Adrenal gland (tissue), 12 donors: ENCODE data around the gene PTDSS2. TPM values are rescaled to one million over a fixed set of nuclear protein-coding genes. Genes with fewer than 3 reads are reported as not detected.

ENCODE experiments used
- DNase-seq, 7 donors: peaks; one replicate each; pipeline ENCODE4 v3.0.0-alpha.2; 2019 to 2020
- H3K27ac ChIP-seq, 5 donors: fragments of 200-600 bp; sonication (generic) in 4 of 5; 1 replicate in 3 of 5; 2 replicates in 2 of 5; pipeline versions ENCODE4 v1.5.1 to v1.8.0; 2016 to 2020; ENCODE audit warnings: mild to moderate bottlenecking in 1 of 5
- H3K27me3 ChIP-seq: fragments of 200-600 bp; 2 replicates; pipeline ENCODE4 v1.8.0; 2021
- H3K36me3 ChIP-seq, 2 donors: fragments of 200-600 bp; replicated peaks in 1 of 2; 1 replicate in 1 of 2; 2 replicates in 1 of 2; pipeline versions ENCODE4 v1.5.1 to v1.8.0; 2018 to 2022
- H3K4me1 ChIP-seq, 2 donors: fragments of 200-600 bp; replicated peaks in 1 of 2; 1 replicate in 1 of 2; 2 replicates in 1 of 2; pipeline versions ENCODE4 v1.5.1 to v1.8.0; 2018 to 2021
- H3K4me3 ChIP-seq, 4 donors: fragments of 200-600 bp; sonication (generic) in 3 of 4; one replicate each; pipeline ENCODE4 v1.5.1; 2016 to 2018
- H3K9me3 ChIP-seq, 3 donors: fragments of 200-600 bp; sonication (generic) in 1 of 3; replicated peaks in 1 of 3; 1 replicate in 2 of 3; 2 replicates in 1 of 3; pipeline versions ENCODE4 v1.5.1 to v1.8.0; 2016 to 2021
- POLR2A ChIP-seq, 2 donors: fragments of 450-650 bp; IDR thresholded peaks; one replicate each; pipeline ENCODE4 v1.6.1; 2017; ENCODE audit warnings: antibody characterized with exemption in 2 of 2, mild to moderate bottlenecking in 2 of 2, moderate library complexity in 1 of 2
- WGBS, 4 donors: extraction: QIAGEN DNeasy Blood & Tissue Kit in 2 of 4; methylation state at CpG; one replicate each; pipeline versions ENCODE4 v1.1.5 to v1.1.7; 2013 to 2017; 5-methylcytosine and 5-hydroxymethylcytosine counted together
- intact Hi-C, 2 donors: fragments of 100-400 bp; cut with DNase I; formaldehyde crosslinking; loops; one replicate each; pipeline versions ENCODE4 v1.14.1 to v1.15.0; 2022 to 2023
- polyA plus RNA-seq, 3 donors: library from polyadenylated mRNA; stranded (reverse); fragments of 200-250 nt in 2 of 3; fragments of 350-450 nt in 1 of 3; fragmentation: Illumina TruSeq in 1 of 3; extraction: RNeasy Lipid Tissue Mini Kit (QIAGEN cat#74804) in 1 of 3; gene quantifications; one replicate each; pipeline ENCODE4 v1.2.3, GENCODE V29; 2013 to 2014
- total RNA-seq, 9 donors: library from RNA; depleted of rRNA in 4 of 9; stranded (reverse); fragments of >200 nt in 4 of 9; fragments of 120-200 nt in 1 of 9; fragmentation: NEBNext Ultra II Directional in 1 of 9; extraction: Animal tissue kit (Norgen Biotek cat#: 25700) in 1 of 9; gene quantifications; one replicate each; pipeline versions ENCODE4 v1.1.0 to v1.2.4, GENCODE V29; 2013 to 2023
- TF ChIP-seq, protein P1 (sequence below), 6 experiments: fragments of 450-650 bp in 4 of 6; fragments of 200-600 bp in 2 of 6; sonication (generic) in 1 of 6; IDR thresholded peaks; 1 replicate in 5 of 6; 2 replicates in 1 of 6; pipeline versions ENCODE4 v1.5.1 to v1.8.0; 2016 to 2021; ENCODE audit warnings: antibody characterized with exemption in 6 of 6, mild to moderate bottlenecking in 2 of 6, moderate library complexity in 1 of 6
- donor health status: healthy with polysubstance abuse.
- donor health status: Bipolar disorder and iron deficiency.
- donor health status: DM: yes; HTN: yes; CAD: no.
- donor health status: DM: no; HTN: no; CAD: no.
- donor health status: DM: no; HTN: no; CAD: no.
- donor health status: DM: yes; HTN: yes; CAD: no.

Gene PTDSS2
- total and polyA plus RNA-seq, 12 donors: 11.0 to 109 (median 44.7) TPM

DNA sequence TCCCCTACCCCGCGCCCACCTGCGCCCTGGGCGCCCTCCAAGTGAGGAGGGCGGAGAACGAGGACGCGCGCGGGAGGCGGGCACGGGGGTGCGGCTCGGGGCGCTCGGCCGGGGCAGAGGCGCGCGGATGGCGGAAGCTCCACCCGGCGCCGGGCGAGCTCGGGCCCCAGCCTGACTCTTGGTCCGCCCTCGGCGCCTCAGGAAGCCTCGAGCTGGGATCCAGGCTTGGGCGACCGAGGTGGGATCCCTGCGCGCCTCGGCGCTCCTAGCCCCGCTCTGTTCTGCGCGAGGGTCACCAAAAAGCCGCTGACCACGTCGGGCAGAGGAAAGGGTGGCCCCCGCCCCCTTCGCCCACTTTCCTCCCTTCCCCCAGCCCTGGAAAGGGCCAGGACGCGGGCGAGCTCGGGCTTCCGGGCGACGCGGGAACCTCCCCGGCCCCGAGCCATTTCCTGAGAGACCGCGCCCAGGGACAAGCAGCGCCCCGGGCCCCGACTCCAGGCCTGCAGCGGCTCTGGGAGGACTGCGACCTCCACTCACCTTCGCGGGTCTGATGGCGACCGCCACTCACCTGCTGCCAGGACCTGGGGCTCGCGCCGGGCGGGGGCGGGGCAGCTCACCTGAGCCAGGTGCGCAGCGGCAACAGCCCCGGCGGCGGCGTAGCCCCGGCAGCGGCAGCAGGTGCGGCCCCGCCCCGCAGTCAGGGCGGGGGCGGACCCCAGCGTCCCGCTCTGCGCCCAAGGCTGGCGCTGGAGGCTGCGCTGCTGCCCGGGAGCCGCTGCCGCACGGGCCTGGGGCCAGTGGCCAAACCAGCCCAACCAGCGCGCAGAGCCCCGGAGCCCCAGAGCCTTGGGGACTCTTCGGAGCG, 33.1 kb upstream of the PTDSS2 start:
- H3K9me3 ChIP-seq: no peaks in the 10 kb centered on the region
- intact Hi-C loops: no loop called here
- H3K27ac ChIP-seq: peak overlapping the region in 3 of 5 donors; percentile 20 to 74 (median 27)
- WGBS, 4 donors: 0 to 2% (median 1%) methylated on average over 27 to 94 of the region's 97 CpGs; no CpG with 5 or more reads in 1 of the 4 donors
- H3K36me3 ChIP-seq: no peaks in the 10 kb centered on the region
- H3K27me3 ChIP-seq: peaks cover 42% of the 10 kb centered on the region
- TF ChIP-seq POLR2A (IDR thresholded peaks at IDR 0.05): no peak
- TF ChIP-seq, protein P1, sequence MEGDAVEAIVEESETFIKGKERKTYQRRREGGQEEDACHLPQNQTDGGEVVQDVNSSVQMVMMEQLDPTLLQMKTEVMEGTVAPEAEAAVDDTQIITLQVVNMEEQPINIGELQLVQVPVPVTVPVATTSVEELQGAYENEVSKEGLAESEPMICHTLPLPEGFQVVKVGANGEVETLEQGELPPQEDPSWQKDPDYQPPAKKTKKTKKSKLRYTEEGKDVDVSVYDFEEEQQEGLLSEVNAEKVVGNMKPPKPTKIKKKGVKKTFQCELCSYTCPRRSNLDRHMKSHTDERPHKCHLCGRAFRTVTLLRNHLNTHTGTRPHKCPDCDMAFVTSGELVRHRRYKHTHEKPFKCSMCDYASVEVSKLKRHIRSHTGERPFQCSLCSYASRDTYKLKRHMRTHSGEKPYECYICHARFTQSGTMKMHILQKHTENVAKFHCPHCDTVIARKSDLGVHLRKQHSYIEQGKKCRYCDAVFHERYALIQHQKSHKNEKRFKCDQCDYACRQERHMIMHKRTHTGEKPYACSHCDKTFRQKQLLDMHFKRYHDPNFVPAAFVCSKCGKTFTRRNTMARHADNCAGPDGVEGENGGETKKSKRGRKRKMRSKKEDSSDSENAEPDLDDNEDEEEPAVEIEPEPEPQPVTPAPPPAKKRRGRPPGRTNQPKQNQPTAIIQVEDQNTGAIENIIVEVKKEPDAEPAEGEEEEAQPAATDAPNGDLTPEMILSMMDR (IDR thresholded peaks at IDR 0.05): no peak
- peak overlapping the region in 2 of 4 donors; percentile 18 to 54 for H3K4me3 ChIP-seq
- no peak for DNase-seq
- no peaks in the 10 kb centered on the region for H3K4me1 ChIP-seq

DNA sequence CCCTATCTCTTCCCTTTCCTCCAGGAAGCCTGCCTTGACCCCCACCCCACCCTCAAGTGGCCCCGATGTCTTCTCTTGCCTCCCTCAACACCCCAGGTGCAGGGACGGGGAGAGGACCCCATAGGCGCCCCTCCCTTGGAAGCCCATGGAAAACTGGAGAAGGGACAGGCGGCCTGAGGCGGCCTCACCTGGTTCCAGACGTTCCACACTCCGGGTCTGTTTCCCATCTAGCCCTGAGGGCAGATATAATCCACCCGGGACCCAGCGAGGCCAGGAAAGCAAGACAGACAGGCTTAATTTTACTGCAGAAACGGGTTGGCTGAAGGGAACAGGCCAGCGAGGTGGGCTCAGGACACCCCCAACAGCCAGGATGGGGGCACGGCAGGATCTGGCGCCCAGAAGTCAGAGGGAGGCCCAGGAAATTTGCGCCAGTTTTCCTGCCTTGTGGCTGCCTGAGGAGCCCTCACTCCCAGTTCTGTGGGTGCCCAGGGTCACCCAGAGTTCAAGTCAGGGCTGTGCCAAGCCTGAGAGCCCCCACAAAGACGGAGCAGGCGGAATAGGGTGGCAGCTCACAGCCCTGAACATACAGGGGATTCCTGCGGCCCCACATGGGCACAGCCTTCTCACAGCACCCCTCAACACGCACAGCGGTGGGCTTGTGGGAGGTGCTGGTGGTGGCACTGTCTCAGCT, 32.3 kb upstream of the PTDSS2 start:
- no peaks in the 10 kb centered on the region for H3K9me3 ChIP-seq
- peaks cover 42% of the 10 kb centered on the region for H3K27me3 ChIP-seq
- TF ChIP-seq POLR2A (IDR thresholded peaks at IDR 0.05): no peak
- TF ChIP-seq, protein P1 (IDR thresholded peaks at IDR 0.05): no peak
- H3K27ac ChIP-seq: no peak overlapping the region
- DNase-seq: no peak
- 53 to 55% (median 54%) methylated on average over 17 to 19 of the region's 19 CpGs for WGBS, 4 donors
- H3K4me3 ChIP-seq: peak overlapping the region in 1 of 4 donors; percentile 54
- no peaks in the 10 kb centered on the region for H3K4me1 ChIP-seq
- no peaks in the 10 kb centered on the region for H3K36me3 ChIP-seq
- intact Hi-C loops: no loop called here

DNA sequence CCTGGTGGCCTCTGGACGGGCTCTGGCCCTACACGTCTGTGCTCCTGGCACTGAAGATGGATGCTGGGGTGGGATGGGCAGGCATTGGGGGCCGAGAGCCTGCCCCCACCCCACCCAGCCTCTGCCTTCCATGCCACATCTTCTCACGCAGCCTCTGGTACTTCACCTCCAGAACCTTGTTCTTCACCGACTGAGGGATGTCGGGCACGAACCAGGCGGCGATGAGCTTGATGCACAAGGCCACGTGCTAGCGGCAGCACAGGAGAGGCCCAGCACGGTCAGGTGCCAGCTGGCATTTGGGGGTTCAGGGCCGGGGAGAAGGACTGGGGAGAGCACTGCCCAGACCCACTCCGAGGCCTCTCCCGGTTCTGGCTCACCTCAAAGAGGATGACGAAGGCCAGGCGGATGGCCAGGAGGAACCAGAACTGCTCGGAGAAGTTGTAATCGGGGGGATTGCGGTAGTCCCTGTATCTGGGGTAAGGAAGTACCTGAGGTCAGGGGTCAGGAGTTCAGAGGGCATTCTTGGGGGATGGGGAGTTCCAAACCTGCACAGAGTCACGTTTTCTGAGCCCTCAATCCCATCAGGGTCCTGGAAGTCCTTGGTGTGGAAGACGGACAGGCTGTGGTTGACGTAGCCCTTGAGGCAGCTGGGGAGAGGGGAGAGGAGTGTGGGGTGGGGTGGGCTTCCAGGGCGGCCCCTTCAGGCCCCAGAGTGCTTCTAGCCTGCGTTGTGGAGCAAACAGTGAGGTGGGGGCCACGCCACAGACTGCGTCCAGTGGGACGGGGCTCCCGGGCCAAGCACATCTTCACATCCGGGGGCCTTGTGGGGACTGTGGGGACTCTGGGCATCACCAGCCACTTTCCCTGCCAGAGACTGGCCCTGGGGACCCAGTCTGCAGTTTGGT, 31.5 kb upstream of the PTDSS2 start:
- Histone ChIP-seq H3K4me1 (no peaks in the 10 kb centered on the region), H3K27ac (no peak overlapping the region), H3K27me3 (peaks cover 42% of the 10 kb centered on the region), H3K9me3 (no peaks in the 10 kb centered on the region), H3K36me3 (no peaks in the 10 kb centered on the region), H3K4me3 (no peak overlapping the region)
- WGBS, 4 donors: 83 to 86% (median 84%) methylated on average over 23 to 30 of the region's 30 CpGs
- TF ChIP-seq, protein P1 (IDR thresholded peaks at IDR 0.05): no peak
- TF ChIP-seq POLR2A (IDR thresholded peaks at IDR 0.05): no peak
- intact Hi-C loops: no loop called here
- no peak for DNase-seq
